ENCODE data around the gene GRIA4. TPM values are rescaled to one million over a fixed set of nuclear protein-coding genes. Genes with fewer than 3 reads are reported as not detected.

GRIA4 gene
- polyA plus RNA-seq, 1 of the 3 experiments (the other 2 are of a cell fraction): 0.02 TPM

GRCh38 chr11:105754716-105755115 is 144.8 kb downstream of the GRIA4 start:
- TF ChIP-seq IRF3 (IDR thresholded peaks at IDR 0.05; ENCODE audit: low read depth, low read length) (no peak), GABPA (IDR thresholded peaks at IDR 0.05; ENCODE audit: low read depth) (no peak), ELF1 (IDR thresholded peaks at IDR 0.05) (no peak), RAD21 (IDR thresholded peaks at IDR 0.05; ENCODE audit: low read length) (no peak), FOXM1 (IDR thresholded peaks at IDR 0.05; ENCODE audit: low read depth) (no peak), PBX3 (IDR thresholded peaks at IDR 0.05) (no peak), NFIC (IDR thresholded peaks at IDR 0.05; ENCODE audit: borderline replicate concordance) (no peak), TAF1 (IDR thresholded peaks at IDR 0.05; ENCODE audit: borderline replicate concordance, low read depth, low read length) (no peak), MAX (IDR thresholded peaks at IDR 0.05; ENCODE audit: low read depth) (no peak), SMC3 (IDR thresholded peaks at IDR 0.05; ENCODE audit: low read depth, low read length) (no peak), GATA2 (CRISPR knock-in tag; IDR thresholded peaks at IDR 0.05) (no peak), POLR2AphosphoS5 (IDR thresholded peaks at IDR 0.05; ENCODE audit: low read depth, low read length) (no peak), SIN3A (IDR thresholded peaks at IDR 0.05; ENCODE audit: borderline replicate concordance, low read depth, low read length) (no peak), FOSL2 (IDR thresholded peaks at IDR 0.05; ENCODE audit: borderline replicate concordance, low read depth) (no peak), TEAD4 (IDR thresholded peaks at IDR 0.05; ENCODE audit: borderline replicate concordance, insufficient read depth) (no peak), REST (IDR thresholded peaks at IDR 0.05; ENCODE audit: low read depth, low read length) (no peak), CHD2 (IDR thresholded peaks at IDR 0.05; ENCODE audit: low read length, partially characterized antibody) (no peak), MEF2A (IDR thresholded peaks at IDR 0.05; ENCODE audit: borderline replicate concordance, low read depth) (no peak), FOXJ3 (CRISPR knock-in tag; IDR thresholded peaks at IDR 0.05) (no peak)
- TF ChIP-seq, protein P1, sequence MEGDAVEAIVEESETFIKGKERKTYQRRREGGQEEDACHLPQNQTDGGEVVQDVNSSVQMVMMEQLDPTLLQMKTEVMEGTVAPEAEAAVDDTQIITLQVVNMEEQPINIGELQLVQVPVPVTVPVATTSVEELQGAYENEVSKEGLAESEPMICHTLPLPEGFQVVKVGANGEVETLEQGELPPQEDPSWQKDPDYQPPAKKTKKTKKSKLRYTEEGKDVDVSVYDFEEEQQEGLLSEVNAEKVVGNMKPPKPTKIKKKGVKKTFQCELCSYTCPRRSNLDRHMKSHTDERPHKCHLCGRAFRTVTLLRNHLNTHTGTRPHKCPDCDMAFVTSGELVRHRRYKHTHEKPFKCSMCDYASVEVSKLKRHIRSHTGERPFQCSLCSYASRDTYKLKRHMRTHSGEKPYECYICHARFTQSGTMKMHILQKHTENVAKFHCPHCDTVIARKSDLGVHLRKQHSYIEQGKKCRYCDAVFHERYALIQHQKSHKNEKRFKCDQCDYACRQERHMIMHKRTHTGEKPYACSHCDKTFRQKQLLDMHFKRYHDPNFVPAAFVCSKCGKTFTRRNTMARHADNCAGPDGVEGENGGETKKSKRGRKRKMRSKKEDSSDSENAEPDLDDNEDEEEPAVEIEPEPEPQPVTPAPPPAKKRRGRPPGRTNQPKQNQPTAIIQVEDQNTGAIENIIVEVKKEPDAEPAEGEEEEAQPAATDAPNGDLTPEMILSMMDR (IDR thresholded peaks at IDR 0.05): no peak
- Histone ChIP-seq H3K4me2 (no peak overlapping the region), H3K9me2 (no peaks in the 10 kb centered on the region), H3K27ac (ENCODE audit: low read depth in 2 of 2, low read length in 1 of 2) (no peak overlapping the region), H3K27me3 (ENCODE audit: insufficient read depth) (no peaks in the 10 kb centered on the region), H3K79me2 (ENCODE audit: insufficient read depth) (no peaks in the 10 kb centered on the region), H4K20me1 (ENCODE audit: insufficient read depth) (no peaks in the 10 kb centered on the region), H3K4me3 (ENCODE audit: low read depth in 2 of 2, low read length in 1 of 2) (no peak overlapping the region), H3K9me3 (no peaks in the 10 kb centered on the region), H3K36me3 (replicated peaks in 1 of 2; ENCODE audit: control insufficient read depth in 1 of 2, insufficient read depth in 2 of 2, low read length in 1 of 2) (no peaks in the 10 kb centered on the region), H3K9ac (no peak overlapping the region), H3K4me1 (ENCODE audit: control insufficient read depth in 1 of 2, insufficient read depth in 2 of 2, low read depth in 1 of 2, low read length in 1 of 2) (no peaks in the 10 kb centered on the region), H2AFZ (ENCODE audit: low read depth) (no peak overlapping the region), H3F3A (replicated peaks; ENCODE audit: insufficient read depth) (no peaks in the 10 kb centered on the region)
- ChIA-PET CTCF (no interaction called here), POLR2A (no interaction called here)
- WGBS (ENCODE audit: low lambda C conversion rate): 41% methylated on average over 1 of the region's 1 CpG
- DNase-seq: no peak

All from SK-N-SH (cell line).